ENCODE data around the gene PRDX3.

- TF ChIP-seq, protein P1, sequence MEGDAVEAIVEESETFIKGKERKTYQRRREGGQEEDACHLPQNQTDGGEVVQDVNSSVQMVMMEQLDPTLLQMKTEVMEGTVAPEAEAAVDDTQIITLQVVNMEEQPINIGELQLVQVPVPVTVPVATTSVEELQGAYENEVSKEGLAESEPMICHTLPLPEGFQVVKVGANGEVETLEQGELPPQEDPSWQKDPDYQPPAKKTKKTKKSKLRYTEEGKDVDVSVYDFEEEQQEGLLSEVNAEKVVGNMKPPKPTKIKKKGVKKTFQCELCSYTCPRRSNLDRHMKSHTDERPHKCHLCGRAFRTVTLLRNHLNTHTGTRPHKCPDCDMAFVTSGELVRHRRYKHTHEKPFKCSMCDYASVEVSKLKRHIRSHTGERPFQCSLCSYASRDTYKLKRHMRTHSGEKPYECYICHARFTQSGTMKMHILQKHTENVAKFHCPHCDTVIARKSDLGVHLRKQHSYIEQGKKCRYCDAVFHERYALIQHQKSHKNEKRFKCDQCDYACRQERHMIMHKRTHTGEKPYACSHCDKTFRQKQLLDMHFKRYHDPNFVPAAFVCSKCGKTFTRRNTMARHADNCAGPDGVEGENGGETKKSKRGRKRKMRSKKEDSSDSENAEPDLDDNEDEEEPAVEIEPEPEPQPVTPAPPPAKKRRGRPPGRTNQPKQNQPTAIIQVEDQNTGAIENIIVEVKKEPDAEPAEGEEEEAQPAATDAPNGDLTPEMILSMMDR (conservative IDR thresholded peaks at IDR 0.05; ENCODE audit: low read length): no peak
- no peak for TF ChIP-seq EZH2phosphoT487 (IDR thresholded peaks at IDR 0.05; ENCODE audit: borderline replicate concordance, low read depth, low read length)
Measured at GRCh38 chr10:119211176-119211575, 32.6 kb upstream of the PRDX3 start.
